NCI-H2227 (cell line): ENCODE data around the gene SF3B3.

ENCODE experiments used
- DNase-seq: peaks from one replicate; lab custom pipeline; 2025; ENCODE audit not compliant: unreplicated experiment; lab: John Stamatoyannopoulos, UW

SF3B3 gene

GRCh38 chr16:70523743-70524398 lies at the start of gene SF3B3:
TSS of gene SF3B3 (plus strand) at chr16:70523816. CDS start at chr16:70526657, 2,841 bp downstream.
- DNase-seq = peak; percentile 79

- DNase-seq = no peak
Measured at GRCh38 chr16:70474320-70475053, 49.1 kb upstream of the SF3B3 start.

GRCh38 chr16:70475054-70475871 lies 48.4 kb upstream of the SF3B3 start:
- DNase-seq = no peak

- DNase-seq = no peak
Measured at GRCh38 chr16:70476272-70477020, 47.2 kb upstream of the SF3B3 start.

- no peak for DNase-seq
Measured at GRCh38 chr16:70478169-70478568, 45.4 kb upstream of the SF3B3 start.

DNA sequence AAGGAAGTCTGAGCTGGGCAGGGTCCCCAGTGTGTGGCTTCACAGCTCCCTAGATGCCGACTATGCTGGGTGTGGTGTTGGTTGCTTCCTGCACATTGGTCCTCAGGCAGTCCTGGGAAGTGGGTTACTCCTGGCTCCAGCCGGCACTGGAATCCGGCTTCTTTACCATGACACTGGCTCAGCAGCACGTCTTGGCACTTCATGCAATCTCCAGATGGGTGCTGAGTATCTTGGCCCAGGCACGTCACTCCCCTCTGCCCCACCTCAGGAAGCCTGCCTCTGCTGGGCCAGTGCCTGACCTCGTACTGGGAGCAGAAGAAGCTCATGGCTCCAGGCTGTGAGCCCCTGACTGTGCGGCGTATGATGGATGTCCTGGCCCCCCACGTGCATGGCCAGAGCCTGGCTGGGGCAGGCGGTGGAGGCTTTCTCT lies 44.7 kb upstream of the SF3B3 start:
- no peak for DNase-seq

DNA sequence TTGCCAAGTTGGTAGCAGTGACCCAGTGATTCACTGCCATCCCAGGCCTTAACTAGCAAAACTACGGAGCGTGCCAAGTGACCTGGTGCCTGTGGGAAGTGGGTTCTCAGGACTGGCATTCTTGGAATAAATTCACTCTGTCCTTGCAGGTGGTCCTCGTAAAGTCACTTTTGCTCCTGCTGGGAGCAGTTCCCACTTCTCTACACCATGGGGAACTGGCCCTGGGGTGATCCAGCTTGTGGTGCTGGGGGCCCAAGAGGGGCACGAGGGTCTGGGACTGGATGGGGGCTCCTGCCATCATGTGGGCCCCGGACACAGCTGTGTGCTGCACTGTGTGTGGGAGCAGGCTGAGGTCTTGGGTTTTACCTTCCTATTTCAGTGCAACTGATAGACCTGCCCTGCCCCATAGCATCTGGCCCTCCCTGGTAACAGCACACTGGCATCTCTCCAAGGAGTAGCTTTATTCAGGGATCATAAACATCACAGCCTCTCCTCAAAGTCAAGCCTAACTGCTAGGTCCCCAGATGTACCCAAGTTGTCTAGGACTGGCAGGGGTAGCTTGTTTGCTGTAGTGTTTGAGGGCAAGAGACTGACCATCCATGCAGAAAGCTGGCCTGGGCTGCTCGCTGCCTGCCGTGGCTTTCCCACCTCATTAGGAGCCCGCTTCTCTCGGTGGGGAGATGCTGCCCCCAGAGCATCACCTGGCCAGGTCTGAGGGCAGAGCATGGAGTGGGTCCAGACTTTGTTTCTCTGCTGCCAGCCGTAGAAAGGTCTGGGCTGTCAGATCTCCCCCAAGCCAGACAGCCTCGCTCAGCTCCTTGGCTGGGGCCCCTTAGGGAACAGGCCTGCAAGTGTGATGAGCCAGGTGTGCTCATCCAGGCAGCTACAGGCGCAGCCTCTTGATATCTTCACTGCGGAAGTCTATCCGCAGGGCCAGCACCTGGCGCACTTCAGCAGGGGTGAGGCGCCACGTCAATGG lies 43.2 kb upstream of the SF3B3 start:
- DNase-seq = no peak

GRCh38 chr16:70481929-70482536 lies 41.6 kb upstream of the SF3B3 start:
- DNase-seq = no peak

DNA sequence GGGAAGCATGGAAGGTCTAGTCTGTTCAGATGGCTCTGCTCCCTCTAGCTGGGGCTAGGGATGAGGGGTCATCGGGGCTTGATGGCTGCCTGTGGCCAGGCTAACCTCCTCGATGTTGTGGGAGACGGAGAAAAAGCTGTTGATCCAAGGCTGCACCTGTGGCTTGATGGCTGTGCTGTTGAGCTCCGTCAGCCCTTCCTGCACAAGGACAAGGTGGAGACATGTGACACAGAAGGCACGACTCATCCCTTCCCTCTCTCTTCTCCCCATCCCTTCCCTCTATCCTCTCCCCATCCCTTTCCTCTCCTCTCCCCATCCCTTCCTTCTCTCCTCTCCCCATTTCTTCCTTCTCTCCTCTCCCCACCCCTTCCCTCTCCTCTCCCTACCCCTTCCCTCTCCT lies 41.0 kb upstream of the SF3B3 start:
- DNase-seq = no peak

GRCh38 chr16:70483426-70483825 lies 40.2 kb upstream of the SF3B3 start:
- DNase-seq = no peak

GRCh38 chr16:70484867-70485266 lies 38.7 kb upstream of the SF3B3 start:
- DNase-seq = no peak

GRCh38 chr16:70490261-70490660 lies 33.4 kb upstream of the SF3B3 start:
- DNase-seq = no peak

- no peak for DNase-seq
Measured at GRCh38 chr16:70493802-70494201, 29.8 kb upstream of the SF3B3 start.

DNA sequence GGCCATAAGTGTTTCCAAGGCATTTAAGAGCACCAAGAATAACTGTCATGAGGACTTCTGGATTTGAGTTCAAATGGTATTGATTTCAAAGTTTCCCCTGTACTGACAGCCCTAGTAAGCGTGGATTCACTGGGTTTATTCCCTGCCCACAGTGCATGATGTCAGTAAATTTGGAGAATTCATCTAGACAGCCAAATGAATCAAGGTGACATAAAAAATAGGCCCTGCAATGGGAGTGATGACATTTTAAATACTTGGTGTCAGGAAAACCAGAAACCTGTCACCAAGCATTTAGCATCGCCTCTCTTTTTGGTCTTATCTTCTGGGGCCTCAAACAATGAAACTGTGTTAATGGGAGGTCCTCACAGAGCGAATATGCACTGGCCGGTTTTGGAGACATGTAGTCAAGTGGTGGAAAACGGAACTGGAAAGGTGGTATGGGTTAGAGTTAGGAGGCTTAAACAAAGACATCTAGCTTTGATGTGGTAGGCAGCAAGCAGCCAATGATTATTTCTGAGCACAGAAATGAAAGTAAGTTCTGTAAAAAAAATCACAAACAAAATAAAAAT lies 29.3 kb upstream of the SF3B3 start:
- no peak for DNase-seq

- no peak for DNase-seq
Measured at GRCh38 chr16:70494777-70495176, 28.8 kb upstream of the SF3B3 start.

DNA sequence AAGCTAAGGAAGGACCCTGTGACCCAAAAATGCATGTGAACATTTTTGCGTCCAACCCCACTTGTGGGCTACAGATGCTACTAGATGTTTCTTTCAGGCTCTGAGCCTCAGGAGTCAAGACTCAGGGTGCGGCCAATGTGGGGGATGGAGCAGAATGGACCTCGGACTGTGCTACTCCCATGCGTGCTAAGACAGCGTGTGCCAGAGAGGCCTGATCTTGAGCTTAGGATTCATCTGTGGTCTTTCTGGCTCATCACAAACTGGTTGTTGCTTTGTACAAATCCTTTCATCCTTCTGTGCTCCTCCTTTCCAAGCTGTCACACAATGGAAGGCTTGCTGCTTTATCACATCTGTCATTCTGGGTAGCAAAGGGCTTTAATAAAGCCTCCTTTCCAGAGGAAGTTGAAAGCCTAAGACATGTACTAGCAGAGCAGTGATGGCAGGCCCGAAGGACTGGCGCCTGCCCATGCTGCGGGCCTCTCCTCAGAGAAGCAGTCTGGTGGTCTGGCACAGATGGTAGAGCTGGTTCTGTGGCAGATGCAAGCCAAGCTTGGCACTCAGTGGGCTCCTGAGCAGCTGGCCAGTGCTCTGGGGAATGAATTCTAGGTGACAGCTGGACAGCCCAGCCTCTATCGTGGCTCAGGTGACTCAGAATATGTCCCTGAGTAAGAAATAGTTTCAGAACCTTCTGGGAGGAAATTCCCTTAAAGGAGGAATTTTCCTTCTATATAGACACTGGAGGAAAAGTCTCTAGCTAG lies 28.0 kb upstream of the SF3B3 start:
- DNase-seq = no peak

GRCh38 chr16:70496513-70496912 lies 27.1 kb upstream of the SF3B3 start:
- no peak for DNase-seq

DNA sequence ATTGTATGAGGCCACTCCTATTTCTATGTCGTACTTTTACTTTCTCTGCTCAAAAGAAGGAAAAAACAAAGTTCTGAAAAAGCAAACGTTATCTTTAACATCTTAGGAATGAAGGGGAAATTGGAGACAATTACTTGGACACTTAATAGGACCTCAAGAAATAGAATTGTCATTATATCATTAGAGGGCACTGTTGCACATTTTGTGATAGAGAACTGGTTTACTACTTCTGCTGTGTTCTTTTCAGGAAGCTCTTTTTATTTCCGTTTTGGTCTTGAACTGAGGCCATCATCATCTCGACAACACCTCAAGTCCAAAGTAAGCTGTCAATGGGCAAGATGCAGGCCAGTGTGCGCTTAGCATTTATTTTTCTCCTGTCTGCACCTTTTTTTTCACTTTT lies 14.9 kb upstream of the SF3B3 start:
- DNase-seq = no peak
